Pancreas (tissue), 10 donors: Measurements from ENCODE around the gene ZNF775. TPM values are rescaled to one million over a fixed set of nuclear protein-coding genes. Genes with fewer than 3 reads are reported as not detected.

Source experiments
- ATAC-seq, 4 donors: fragments of 200-7000 bp; cut with Tn5 transposase; one replicate each; pipeline versions ENCODE4 v1.8.0 to v1.9.1; 2020; ENCODE audit warnings: mild to moderate bottlenecking in 4 of 4, moderate library complexity in 4 of 4
- DNase-seq, 6 donors: peaks; one replicate each; pipeline ENCODE4 v3.0.0-alpha.2; 2020
- FAIRE-seq: peaks from 2 replicates; lab custom pipeline; 2012; peaks lifted over from hg19 to GRCh38; lab: Jason Lieb, UNC
- H3K27ac ChIP-seq, 4 donors: fragments of 200-600 bp; sonication (generic); 1 replicate in 3 of 4; 2 replicates in 1 of 4; pipeline versions ENCODE4 v1.5.0 to v1.8.0; 2020
- H3K27me3 ChIP-seq, 4 donors: fragments of 200-600 bp; one replicate each; pipeline ENCODE4 v1.8.0; 2021
- H3K36me3 ChIP-seq, 3 donors: fragments of 200-600 bp; sonication (generic) in 1 of 3; one replicate each; pipeline versions ENCODE4 v1.5.0 to v1.8.0; 2020 to 2021
- H3K4me1 ChIP-seq, 3 donors: fragments of 200-600 bp; one replicate each; pipeline ENCODE4 v1.8.0; 2021
- H3K4me3 ChIP-seq, 4 donors: fragments of 200-600 bp; sonication (generic) in 2 of 4; one replicate each; pipeline versions ENCODE4 v1.5.0 to v1.8.0; 2020 to 2021
- H3K9me3 ChIP-seq, 4 donors: fragments of 200-600 bp; one replicate each; pipeline ENCODE4 v1.8.0; 2021
- CTCF ChIP-seq, 4 donors: fragments of 200-600 bp; sonication (generic) in 3 of 4; IDR thresholded peaks; one replicate each; pipeline versions ENCODE4 v1.5.0 to v1.8.0; 2021; ENCODE audit warnings: antibody characterized with exemption in 4 of 4
- WGBS, 2 donors: extraction: QIAGEN DNeasy Blood & Tissue Kit; methylation state at CpG; one replicate each; pipeline ENCODE4 v1.1.7; 2013; 5-methylcytosine and 5-hydroxymethylcytosine counted together
- intact Hi-C, 3 donors: fragments of 100-400 bp; cut with DNase I; formaldehyde crosslinking; loops; one replicate each; pipeline versions ENCODE4 v1.11.1 to v1.14.2; 2022
- polyA plus RNA-seq, 2 donors: library from polyadenylated mRNA; stranded (reverse); fragments of 200-250 nt; gene quantifications; one replicate each; pipeline ENCODE4 v1.2.3, GENCODE V29; 2013
- total RNA-seq, 6 donors: library from RNA; stranded (reverse); fragmentation: NEBNext Ultra II Directional in 4 of 6; extraction: Animal tissue kit (Norgen Biotek cat#: 25700) in 4 of 6; gene quantifications; one replicate each; pipeline versions ENCODE4 v1.2.1 to v1.2.4, GENCODE V29; 2021 to 2023
- donor health status: healthy with polysubstance abuse.
- donor health status: DM: no; HTN: no; CAD: no; lungs with moderate emphysema.
- donor health status: DM: no; HTN: no; CAD: no.
- donor health status: control.
- donor health status: control.
- donor health status: Bipolar disorder and iron deficiency.
- donor health status: DM: yes; HTN: yes; CAD: no.
- donor health status: DM: no; HTN: no; CAD: no.
- donor health status: DM: no; HTN: no; CAD: no.
- donor health status: DM: yes; HTN: yes; CAD: no.

The ZNF775 gene
- total and polyA plus RNA-seq, 8 donors, result 2.0 to 7.4 (median 2.9) TPM

GRCh38 chr7:150340024-150340749, 38.9 kb upstream of the ZNF775 start:
- DNase-seq, result peak; percentile 60 to 82 (median 74)
- Histone ChIP-seq H3K27me3 (no peaks in the 10 kb centered on the region), H3K27ac (peak overlapping the region; percentile 60 to 89 (median 78)), H3K9me3 (no peaks in the 10 kb centered on the region), H3K4me3 (peak overlapping the region; percentile 34 to 74 (median 52)), H3K4me1 (peaks cover 27 to 40% (median 30%) of the 10 kb centered on the region in 3 donors), H3K36me3 (no peaks in the 10 kb centered on the region)
- intact Hi-C loops, result no loop called here
- no peak for FAIRE-seq
- peak; percentile 14 to 43 (median 38) for ATAC-seq
- WGBS, 2 donors, result 8 to 9% methylated on average over 38 to 39 of the region's 39 CpGs
- no peak for TF ChIP-seq CTCF (IDR thresholded peaks at IDR 0.05)

- peak overlapping the region; percentile 34 to 74 (median 52) for H3K4me3 ChIP-seq
- no peaks in the 10 kb centered on the region for H3K27me3 ChIP-seq
- H3K4me1 ChIP-seq, result peaks cover 20 to 33% (median 23%) of the 10 kb centered on the region in 3 donors
- ATAC-seq, result no peak
- no peaks in the 10 kb centered on the region for H3K9me3 ChIP-seq
- intact Hi-C loops, result no loop called here
- DNase-seq, result peak in 2 of 6 donors; percentile 61 to 71
- TF ChIP-seq CTCF (IDR thresholded peaks at IDR 0.05), result no peak
- H3K27ac ChIP-seq, result peak overlapping the region; percentile 60 to 89 (median 78)
- no peak for FAIRE-seq
- WGBS, 2 donors, result 19 to 21% methylated on average over 26 to 29 of the region's 29 CpGs
- no peaks in the 10 kb centered on the region for H3K36me3 ChIP-seq
Measured at GRCh38 chr7:150340875-150341262, 38.3 kb upstream of the ZNF775 start.

GRCh38 chr7:150341263-150342120, 37.6 kb upstream of the ZNF775 start, which contains the start of gene RARRES2:
Gene RARRES2 (minus strand): TSS chr7:150341629. CDS start chr7:150340609, 1,020 bp downstream.
- no peak for TF ChIP-seq CTCF (IDR thresholded peaks at IDR 0.05)
- FAIRE-seq, result no peak
- Histone ChIP-seq H3K27ac (peak within 1 kb of the TSS; percentile 60 to 89 (median 78)), H3K27me3 (no peaks in the 10 kb centered on the region), H3K36me3 (no peaks in the 10 kb centered on the region), H3K9me3 (no peaks in the 10 kb centered on the region), H3K4me3 (peak within 1 kb of the TSS; percentile 34 to 74 (median 52)), H3K4me1 (peaks cover 14 to 27% (median 17%) of the 10 kb centered on the region in 3 donors)
- peak; percentile 53 to 83 (median 78) for DNase-seq
- peak; percentile 22 to 53 (median 46) for ATAC-seq
- WGBS, 2 donors, result 16% methylated on average over 34 to 49 of the region's 49 CpGs
- intact Hi-C loops, result no loop called here

- WGBS, 2 donors, result 79 to 86% methylated on average over 9 of the region's 9 CpGs
- TF ChIP-seq CTCF (IDR thresholded peaks at IDR 0.05), result no peak
- H3K27me3 ChIP-seq, result no peaks in the 10 kb centered on the region
- intact Hi-C loops, result no loop called here
- peak overlapping the region in 2 of 4 donors; percentile 60 to 74 for H3K4me3 ChIP-seq
- no peaks in the 10 kb centered on the region for H3K9me3 ChIP-seq
- H3K27ac ChIP-seq, result peak overlapping the region in 1 of 4 donors; percentile 89
- H3K36me3 ChIP-seq, result no peaks in the 10 kb centered on the region
- no peak for FAIRE-seq
- no peak for ATAC-seq
- peaks cover 9 to 21% (median 12%) of the 10 kb centered on the region in 3 donors for H3K4me1 ChIP-seq
- no peak for DNase-seq
Measured at GRCh38 chr7:150342121-150342408, 37.1 kb upstream of the ZNF775 start.
